Astrocyte (in vitro differentiated cells and primary cell): ENCODE measurements around the gene CREB3L2. TPM values are rescaled to one million over a fixed set of nuclear protein-coding genes. Genes with fewer than 3 reads are reported as not detected.

Source experiments
- DNase-seq: peaks from one replicate; pipeline ENCODE4 v3.0.0-alpha.2; 2010; ENCODE audit warnings: low read depth
- FAIRE-seq: peaks from 2 replicates; lab custom pipeline; 2011; peaks lifted over from hg19 to GRCh38; lab: Jason Lieb, UNC
- H2AFZ ChIP-seq: 2 replicates; pipeline ENCODE4 v1.6.0; 2012; ENCODE audit warnings: low read depth, low read length, inconsistent platforms
- H3K27ac ChIP-seq: 2 replicates; pipeline ENCODE4 v1.5.1; 2011; ENCODE audit warnings: low read depth, low read length, inconsistent platforms
- H3K27me3 ChIP-seq: 2 replicates; pipeline ENCODE4 v1.6.0; 2011; ENCODE audit warnings: low read length, inconsistent platforms; ENCODE audit not compliant: insufficient read depth
- H3K36me3 ChIP-seq: 2 replicates; pipeline ENCODE4 v1.5.1; 2011; ENCODE audit warnings: low read length, inconsistent platforms; ENCODE audit not compliant: insufficient read depth
- H3K4me1 ChIP-seq: 2 replicates; pipeline ENCODE4 v1.5.1; 2011; ENCODE audit warnings: low read length, inconsistent platforms; ENCODE audit not compliant: insufficient read depth
- H3K4me2 ChIP-seq: 2 replicates; pipeline ENCODE4 v1.6.0; 2012; ENCODE audit warnings: low read length, inconsistent platforms
- H3K4me3 ChIP-seq: 2 replicates; pipeline ENCODE4 v1.5.1; 2011; ENCODE audit warnings: low read depth, mild to moderate bottlenecking, low read length, inconsistent platforms; ENCODE audit not compliant: insufficient read depth
- H3K79me2 ChIP-seq: 2 replicates; pipeline ENCODE4 v1.6.0; 2012; ENCODE audit warnings: mild to moderate bottlenecking, low read length, inconsistent platforms; ENCODE audit not compliant: insufficient read depth
- H3K9ac ChIP-seq: 2 replicates; pipeline ENCODE4 v1.6.0; 2012; ENCODE audit warnings: mild to moderate bottlenecking, low read length, inconsistent platforms
- H3K9me3 ChIP-seq: 2 replicates; pipeline ENCODE4 v1.5.1; 2012; ENCODE audit warnings: low read depth, mild to moderate bottlenecking, low read length, inconsistent platforms; ENCODE audit not compliant: insufficient read depth
- H4K20me1 ChIP-seq: 2 replicates; pipeline ENCODE4 v1.6.0; 2012; ENCODE audit warnings: low read length, inconsistent platforms; ENCODE audit not compliant: insufficient read depth
- H3K27ac Mint-ChIP-seq: one replicate; pipeline ENCODE4 v1.8.0; 2021; ENCODE audit warnings: mild to moderate bottlenecking, mixed read lengths; ENCODE audit not compliant: unreplicated experiment
- H3K27me3 Mint-ChIP-seq: one replicate; pipeline ENCODE4 v1.8.0; 2021; ENCODE audit warnings: low read depth, mixed read lengths; ENCODE audit not compliant: unreplicated experiment
- H3K36me3 Mint-ChIP-seq: one replicate; pipeline ENCODE4 v1.8.0; 2021; ENCODE audit warnings: low read depth, mixed read lengths; ENCODE audit not compliant: unreplicated experiment
- H3K4me1 Mint-ChIP-seq: one replicate; pipeline ENCODE4 v1.8.0; 2021; ENCODE audit warnings: low read depth, mixed read lengths; ENCODE audit not compliant: unreplicated experiment
- H3K4me3 Mint-ChIP-seq: one replicate; pipeline ENCODE4 v1.8.0; 2021; ENCODE audit warnings: mild to moderate bottlenecking, moderate library complexity, mixed read lengths; ENCODE audit not compliant: unreplicated experiment
- H3K9me3 Mint-ChIP-seq: one replicate; pipeline ENCODE4 v1.8.0; 2021; ENCODE audit warnings: mild to moderate bottlenecking, mixed read lengths; ENCODE audit not compliant: unreplicated experiment
- EZH2 ChIP-seq: IDR thresholded peaks from 2 replicates; pipeline ENCODE4 v1.6.1; 2012; ENCODE audit warnings: mild to moderate bottlenecking, low read length, inconsistent platforms; ENCODE audit not compliant: insufficient read depth
- total RNA-seq: library from RNA; stranded (reverse); gene quantifications from 2 replicates; pipeline ENCODE4 v1.2.1, GENCODE V29; 2021
- TF ChIP-seq, protein P1 (sequence below): IDR thresholded peaks from 2 replicates; pipeline ENCODE4 v1.5.1; 2011; ENCODE audit warnings: low read depth, mild to moderate bottlenecking, inconsistent platforms, low read length, moderate library complexity; ENCODE audit not compliant: insufficient read depth

Gene CREB3L2
- total RNA-seq, 1 donor from 2014 or later: 116 TPM

DNA sequence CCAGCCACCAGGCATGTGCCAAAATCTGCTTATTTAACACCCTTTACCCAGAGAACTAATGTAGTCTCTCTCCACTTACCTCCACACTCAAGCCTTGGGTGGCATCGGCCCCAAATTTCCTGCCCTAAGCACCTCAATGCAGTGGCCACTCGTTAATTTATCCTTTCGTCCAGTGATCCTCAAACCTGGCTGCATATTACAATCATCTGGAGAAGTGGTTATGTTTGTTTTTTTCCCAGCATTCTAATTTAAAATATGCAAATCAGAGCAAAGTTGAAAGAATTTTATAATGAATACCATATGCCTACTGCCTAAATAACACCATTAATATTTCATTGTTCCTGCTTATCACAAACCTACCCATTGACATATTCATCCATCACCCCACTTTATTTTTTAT lies 25.7 kb downstream of the CREB3L2 start:
- Mint-ChIP-seq H3K27ac (peak overlapping the region; percentile 43), H3K4me1 (peaks cover 75% of the 10 kb centered on the region), H3K4me3 (no peak overlapping the region), H3K27me3 (no peaks in the 10 kb centered on the region), H3K36me3 (peaks cover 16% of the 10 kb centered on the region), H3K9me3 (peaks cover 2% of the 10 kb centered on the region)
- Histone ChIP-seq H4K20me1 (peaks cover 41% of the 10 kb centered on the region), H2AFZ (no peak overlapping the region), H3K4me3 (no peak overlapping the region), H3K79me2 (peaks cover 96% of the 10 kb centered on the region), H3K9me3 (no peaks in the 10 kb centered on the region), H3K4me2 (peak overlapping the region; percentile 33), H3K9ac (no peak overlapping the region), H3K27me3 (no peaks in the 10 kb centered on the region), H3K4me1 (peaks cover 50% of the 10 kb centered on the region), H3K36me3 (peaks cover 7% of the 10 kb centered on the region), H3K27ac (peak overlapping the region; percentile 47)
- TF ChIP-seq, protein P1, sequence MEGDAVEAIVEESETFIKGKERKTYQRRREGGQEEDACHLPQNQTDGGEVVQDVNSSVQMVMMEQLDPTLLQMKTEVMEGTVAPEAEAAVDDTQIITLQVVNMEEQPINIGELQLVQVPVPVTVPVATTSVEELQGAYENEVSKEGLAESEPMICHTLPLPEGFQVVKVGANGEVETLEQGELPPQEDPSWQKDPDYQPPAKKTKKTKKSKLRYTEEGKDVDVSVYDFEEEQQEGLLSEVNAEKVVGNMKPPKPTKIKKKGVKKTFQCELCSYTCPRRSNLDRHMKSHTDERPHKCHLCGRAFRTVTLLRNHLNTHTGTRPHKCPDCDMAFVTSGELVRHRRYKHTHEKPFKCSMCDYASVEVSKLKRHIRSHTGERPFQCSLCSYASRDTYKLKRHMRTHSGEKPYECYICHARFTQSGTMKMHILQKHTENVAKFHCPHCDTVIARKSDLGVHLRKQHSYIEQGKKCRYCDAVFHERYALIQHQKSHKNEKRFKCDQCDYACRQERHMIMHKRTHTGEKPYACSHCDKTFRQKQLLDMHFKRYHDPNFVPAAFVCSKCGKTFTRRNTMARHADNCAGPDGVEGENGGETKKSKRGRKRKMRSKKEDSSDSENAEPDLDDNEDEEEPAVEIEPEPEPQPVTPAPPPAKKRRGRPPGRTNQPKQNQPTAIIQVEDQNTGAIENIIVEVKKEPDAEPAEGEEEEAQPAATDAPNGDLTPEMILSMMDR: no peak
- TF ChIP-seq EZH2: no peak
- FAIRE-seq (no peak), DNase-seq (no peak)

DNA sequence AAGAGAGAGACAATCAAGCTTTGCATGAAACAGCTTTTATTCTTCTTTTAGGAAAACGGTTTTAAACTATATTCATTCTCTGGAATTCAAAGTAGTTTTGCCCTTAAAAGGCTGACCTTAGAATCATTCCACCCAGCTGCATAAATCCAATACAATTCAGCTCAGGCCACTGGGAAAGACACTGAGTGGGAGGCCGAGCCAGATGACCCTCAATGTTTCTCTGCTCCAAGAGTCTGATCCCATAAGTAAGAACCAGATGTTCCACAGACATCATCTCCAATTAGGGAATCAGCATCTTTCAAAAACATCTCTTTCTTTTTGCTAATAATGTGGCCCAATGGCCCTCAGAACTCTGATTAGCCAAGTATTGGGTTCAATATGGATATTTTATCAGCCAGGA lies 26.1 kb downstream of the CREB3L2 start:
- Histone ChIP-seq H2AFZ (no peak overlapping the region), H3K9me3 (no peaks in the 10 kb centered on the region), H3K4me2 (peak overlapping the region; percentile 33), H3K36me3 (peaks cover 7% of the 10 kb centered on the region), H3K4me3 (no peak overlapping the region), H3K27ac (peak overlapping the region; percentile 47), H3K9ac (peak overlapping the region; percentile 4), H3K4me1 (peaks cover 48% of the 10 kb centered on the region), H3K27me3 (no peaks in the 10 kb centered on the region), H3K79me2 (peaks cover 94% of the 10 kb centered on the region), H4K20me1 (peaks cover 36% of the 10 kb centered on the region)
- TF ChIP-seq, protein P1: no peak
- no peak for TF ChIP-seq EZH2
- H3K27me3 Mint-ChIP-seq: no peaks in the 10 kb centered on the region
- DNase-seq (peak; percentile 26), FAIRE-seq (no peak)
- H3K4me1 Mint-ChIP-seq: peaks cover 73% of the 10 kb centered on the region
- peaks cover 16% of the 10 kb centered on the region for H3K36me3 Mint-ChIP-seq
- H3K27ac Mint-ChIP-seq: peak overlapping the region; percentile 43
- H3K9me3 Mint-ChIP-seq: no peaks in the 10 kb centered on the region
- H3K4me3 Mint-ChIP-seq: no peak overlapping the region

DNA sequence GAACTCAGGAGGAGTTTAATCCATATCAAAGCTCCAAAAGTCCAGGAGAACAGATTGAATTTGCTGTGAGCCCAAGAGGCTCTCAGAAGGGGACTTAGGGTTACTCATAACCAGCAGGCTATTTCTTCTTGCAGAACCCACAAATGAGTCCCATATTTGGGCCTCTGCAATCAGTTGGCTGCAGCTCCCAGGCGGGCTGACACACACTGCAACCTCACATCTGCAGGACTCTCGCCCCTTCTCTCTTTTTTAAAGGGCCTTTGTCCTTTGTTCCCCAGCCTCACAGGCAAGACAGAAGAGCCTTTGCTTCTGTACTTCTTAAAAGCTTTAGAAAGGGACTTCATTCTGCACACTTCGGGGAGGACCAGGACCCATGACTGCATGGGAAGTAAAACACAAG lies 26.7 kb downstream of the CREB3L2 start:
- no peak for FAIRE-seq
- H3K27ac Mint-ChIP-seq: peak overlapping the region; percentile 60
- H3K4me3 Mint-ChIP-seq: peak overlapping the region; percentile 2
- H3K4me1 Mint-ChIP-seq: peaks cover 73% of the 10 kb centered on the region
- TF ChIP-seq EZH2: no peak
- TF ChIP-seq, protein P1: no peak
- H3K36me3 Mint-ChIP-seq: peaks cover 16% of the 10 kb centered on the region
- H3K9me3 Mint-ChIP-seq: no peaks in the 10 kb centered on the region
- Histone ChIP-seq H3K27me3 (no peaks in the 10 kb centered on the region), H3K4me2 (peak overlapping the region; percentile 26), H4K20me1 (peaks cover 35% of the 10 kb centered on the region), H3K27ac (peak overlapping the region; percentile 47), H3K36me3 (peaks cover 7% of the 10 kb centered on the region), H3K4me3 (no peak overlapping the region), H3K9ac (peak overlapping the region; percentile 9), H3K4me1 (peaks cover 48% of the 10 kb centered on the region), H3K9me3 (no peaks in the 10 kb centered on the region), H2AFZ (no peak overlapping the region), H3K79me2 (peaks cover 93% of the 10 kb centered on the region)
- H3K27me3 Mint-ChIP-seq: no peaks in the 10 kb centered on the region
- DNase-seq: peak; percentile 76
